WERI-Rb-1 (cell line): ENCODE data around the gene RRAS2.
"Not testable (repeated sequence)": the region's sequence is repeated elsewhere in the genome, so short reads cannot be mapped to it uniquely, and the experiment has no call there.

Source experiments
- DNase-seq: peaks from one replicate; pipeline ENCODE4 v3.0.0-alpha.2; 2020
- H3K27ac ChIP-seq: fragments of 250-450 bp; sonication (Bioruptor Pico); 2 replicates; pipeline ENCODE4 v1.5.1; 2020; ENCODE audit warnings: mild to moderate bottlenecking, moderate library complexity
- H3K27me3 ChIP-seq: fragments of 250-450 bp; sonication (Bioruptor Pico); 2 replicates; pipeline ENCODE4 v1.5.1; 2021; ENCODE audit warnings: mild to moderate bottlenecking, low read depth, moderate library complexity; ENCODE audit not compliant: insufficient read depth, severe bottlenecking
- H3K36me3 ChIP-seq: fragments of 250-450 bp; sonication (Bioruptor Pico); 2 replicates; pipeline ENCODE4 v1.5.1; 2020; ENCODE audit warnings: mild to moderate bottlenecking, moderate library complexity
- H3K4me3 ChIP-seq: 2 replicates; pipeline ENCODE4 v1.5.1; 2011; ENCODE audit warnings: low read depth, mild to moderate bottlenecking, control low read depth, low read length
- H3K9me3 ChIP-seq: fragments of 250-450 bp; sonication (Bioruptor Pico); 2 replicates; pipeline ENCODE4 v1.5.1; 2021; ENCODE audit warnings: mild to moderate bottlenecking, moderate library complexity; ENCODE audit not compliant: severe bottlenecking
- CTCF ChIP-seq: IDR thresholded peaks from 2 replicates; pipeline ENCODE4 v1.5.1; 2011; ENCODE audit warnings: low read depth, mild to moderate bottlenecking, control low read depth, inconsistent platforms, low read length

RRAS2 gene

DNA sequence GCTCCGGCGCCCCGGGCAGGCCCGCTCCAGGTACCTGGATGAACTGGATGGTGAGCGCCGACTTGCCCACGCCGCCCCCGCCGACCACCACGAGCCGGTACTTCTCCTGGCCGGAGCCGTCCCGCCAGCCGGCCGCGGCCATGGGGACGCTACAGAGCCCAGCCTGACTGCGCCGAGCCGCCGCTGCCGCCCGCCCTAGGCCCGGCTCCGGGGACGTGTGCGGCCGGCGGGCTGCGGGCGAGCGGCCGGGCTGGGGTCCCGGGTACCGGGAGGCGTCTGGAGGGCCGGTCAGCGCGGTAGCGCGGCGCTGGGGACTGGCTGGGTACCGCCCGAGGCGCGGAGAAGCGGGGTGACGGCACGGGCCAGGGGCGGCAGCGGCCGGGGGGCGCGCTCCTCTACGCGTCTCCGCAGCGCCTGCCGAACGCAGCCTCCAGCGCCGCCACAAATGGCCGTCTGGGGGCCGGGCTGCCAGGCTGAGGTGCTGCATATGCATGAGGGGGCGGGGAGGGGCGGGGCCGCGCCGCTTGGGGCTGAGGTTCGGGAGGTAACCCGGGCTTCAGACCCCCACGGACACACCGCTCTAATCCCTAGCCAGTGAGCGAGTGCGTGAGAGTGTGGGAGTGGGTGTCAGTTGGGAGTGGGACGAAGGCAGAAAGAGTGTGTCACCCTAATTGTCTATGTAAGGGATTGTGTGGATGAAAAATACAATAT lies at the start of gene RRAS2:
Gene RRAS2 (minus strand): TSS at position 455 of the 711 bp plus-strand sequence. CDS start 313 bp downstream, at position 142.
- no peak for TF ChIP-seq CTCF
- DNase-seq = peak; percentile 78
- no peaks in the 10 kb centered on the region for H3K9me3 ChIP-seq
- H3K4me3 ChIP-seq = peak within 1 kb of the TSS; percentile 74
- no peaks in the 10 kb centered on the region for H3K27me3 ChIP-seq
- no peaks in the 10 kb centered on the region for H3K36me3 ChIP-seq
- peak within 1 kb of the TSS; percentile 56 for H3K27ac ChIP-seq

GRCh38 chr11:14408612-14409011 lies 49.6 kb upstream of the RRAS2 start:
- no peaks in the 10 kb centered on the region for H3K36me3 ChIP-seq
- no peak for DNase-seq
- H3K27ac ChIP-seq = no peak overlapping the region
- no peak overlapping the region for H3K4me3 ChIP-seq
- no peaks in the 10 kb centered on the region for H3K9me3 ChIP-seq
- H3K27me3 ChIP-seq = no peaks in the 10 kb centered on the region
- TF ChIP-seq CTCF = no peak

GRCh38 chr11:14406116-14406515 lies 47.1 kb upstream of the RRAS2 start:
- not testable (repeated sequence) for H3K36me3 ChIP-seq, H3K27me3 ChIP-seq, H3K27ac ChIP-seq, DNase-seq, H3K9me3 ChIP-seq, H3K4me3 ChIP-seq

DNA sequence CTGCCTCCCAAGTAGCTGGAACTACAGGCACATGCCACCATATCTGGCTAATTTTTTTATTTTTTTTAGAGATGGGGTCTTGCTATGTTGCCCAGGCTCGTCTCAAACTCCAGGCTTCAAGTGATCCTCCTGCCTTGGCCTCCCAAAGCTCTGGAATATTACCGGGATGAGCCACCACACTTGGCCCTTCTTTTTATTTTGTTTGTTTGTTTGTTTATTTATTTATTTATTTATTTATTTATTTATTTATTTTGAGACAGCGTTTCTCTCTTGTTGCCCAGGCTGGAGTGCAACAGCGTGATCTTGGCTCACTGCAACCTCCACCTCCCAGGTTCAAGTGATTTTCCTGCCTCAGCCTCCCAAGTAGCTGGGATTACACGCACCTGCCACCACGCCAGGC lies 44.5 kb upstream of the RRAS2 start:
- H3K36me3 ChIP-seq, H3K9me3 ChIP-seq, DNase-seq, H3K4me3 ChIP-seq, H3K27me3 ChIP-seq, H3K27ac ChIP-seq: not testable (repeated sequence)

- H3K36me3 ChIP-seq = no peaks in the 10 kb centered on the region
- no peak for TF ChIP-seq CTCF
- DNase-seq = no peak
- no peak overlapping the region for H3K27ac ChIP-seq
- H3K27me3 ChIP-seq = no peaks in the 10 kb centered on the region
- H3K9me3 ChIP-seq = no peaks in the 10 kb centered on the region
- H3K4me3 ChIP-seq = no peak overlapping the region
Measured at GRCh38 chr11:14399087-14399486, 40.1 kb upstream of the RRAS2 start.

- no peaks in the 10 kb centered on the region for H3K27me3 ChIP-seq
- DNase-seq = no peak
- H3K9me3 ChIP-seq = no peaks in the 10 kb centered on the region
- H3K4me3 ChIP-seq = no peak overlapping the region
- H3K36me3 ChIP-seq = no peaks in the 10 kb centered on the region
- no peak for TF ChIP-seq CTCF
- no peak overlapping the region for H3K27ac ChIP-seq
Measured at GRCh38 chr11:14396273-14396672, 37.3 kb upstream of the RRAS2 start.

DNA sequence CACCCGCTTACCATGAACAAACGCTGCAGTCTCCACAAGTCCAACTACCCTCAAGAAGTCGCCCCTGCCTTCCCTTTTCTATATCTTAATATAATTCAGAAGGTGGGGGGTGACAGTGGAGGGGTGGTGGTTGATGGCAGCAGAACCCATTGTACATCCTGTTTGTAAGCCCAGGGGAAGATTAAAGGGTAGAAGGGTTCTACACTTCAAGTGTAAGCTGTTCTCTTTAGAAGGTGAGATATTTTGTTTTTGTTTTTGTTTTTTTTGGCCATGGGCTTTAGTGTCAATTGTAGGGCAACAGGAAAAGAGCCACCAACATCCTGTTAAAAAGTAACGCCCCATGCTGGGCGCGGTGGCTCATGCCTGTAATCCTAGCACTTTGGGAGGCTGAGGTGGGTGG lies 34.9 kb upstream of the RRAS2 start:
- Histone ChIP-seq H3K27ac (no peak overlapping the region), H3K27me3 (no peaks in the 10 kb centered on the region), H3K36me3 (no peaks in the 10 kb centered on the region), H3K9me3 (no peaks in the 10 kb centered on the region), H3K4me3 (no peak overlapping the region)
- TF ChIP-seq CTCF = no peak
- no peak for DNase-seq
